Measurements from ENCODE around the gene SHROOM2. TPM values are rescaled to one million over a fixed set of nuclear protein-coding genes. Genes with fewer than 3 reads are reported as not detected.

Gene SHROOM2
- total RNA-seq, 1 experiment from 2014 or later, result 13.9 TPM

DNA sequence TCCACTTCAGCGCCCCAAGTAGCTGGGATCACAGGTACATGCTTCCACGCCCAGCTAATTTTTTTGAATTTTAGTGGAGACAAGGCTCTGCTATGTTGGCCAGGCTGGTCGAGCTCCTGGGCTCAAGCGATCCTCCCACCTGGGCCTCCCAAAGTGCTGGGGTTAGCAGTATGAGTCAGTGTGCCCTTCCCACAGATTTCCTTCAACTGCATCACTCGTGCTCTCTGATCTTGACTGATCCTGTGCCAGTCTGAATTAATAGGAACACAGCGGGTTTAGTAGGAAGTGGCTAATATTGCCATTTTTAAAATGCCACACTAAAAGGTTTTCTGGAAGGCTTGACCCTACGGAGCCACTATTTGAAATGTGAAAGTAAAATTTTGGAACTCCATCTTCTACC lies 4.3 kb upstream of the SHROOM2 start:
- no peak overlapping the region for H2BK120ac ChIP-seq (ENCODE audit: low read depth, low read length, poor library complexity, severe bottlenecking)
- peaks cover 4% of the 10 kb centered on the region for H3K27me3 Mint-ChIP-seq (ENCODE audit: low read depth)
- H3K4me2 ChIP-seq (ENCODE audit: insufficient read depth, insufficient read length, low read length), result no peak overlapping the region
- H3K27me3 ChIP-seq (ENCODE audit: insufficient read depth, low read length), result no peaks in the 10 kb centered on the region; the same call in 1 of the 2 replicates
- peaks cover 0 to 4% of the 10 kb centered on the region in 2 experiments; a peak in 1 of 4 replicates for H3K4me1 Mint-ChIP-seq
- peaks cover 3% of the 10 kb centered on the region for H3K79me1 ChIP-seq (ENCODE audit: insufficient read depth, low read depth, low read length, poor library complexity, severe bottlenecking)
- H3K18ac ChIP-seq (ENCODE audit: insufficient read length, low read depth, low read length), result no peak overlapping the region
- no peak overlapping the region for H3K23ac ChIP-seq (ENCODE audit: insufficient read length, low read depth, low read length)
- H2AK5ac ChIP-seq (ENCODE audit: insufficient read length, low read length), result no peak overlapping the region
- H3K4ac ChIP-seq (ENCODE audit: low read depth, low read length), result no peak overlapping the region
- TF ChIP-seq CTCF (conservative IDR thresholded peaks at IDR 0.05), result no peak
- H3K9me3 ChIP-seq (ENCODE audit: control insufficient read depth, low read depth, low read length), result no peaks in the 10 kb centered on the region
- no peak overlapping the region for H3T11ph ChIP-seq (ENCODE audit: low read length)
- no peak overlapping the region for H3K4me3 Mint-ChIP-seq
- no peak overlapping the region for H2BK5ac ChIP-seq (ENCODE audit: insufficient read length, low read length)
- no peak for DNase-seq
- H3K56ac ChIP-seq (ENCODE audit: insufficient read length, low read depth, low read length), result no peak overlapping the region
- H2BK12ac ChIP-seq (ENCODE audit: insufficient read length, low read depth, low read length), result no peak overlapping the region
- no peak overlapping the region for H2AFZ ChIP-seq (ENCODE audit: low read length)
- no peak overlapping the region for H4K8ac ChIP-seq (replicated peaks; ENCODE audit: insufficient read length, low read depth, low read length)
- no peak overlapping the region for H3K9ac ChIP-seq (ENCODE audit: extremely low read depth, insufficient read length, low read length)
- no peak overlapping the region for H4K5ac ChIP-seq (ENCODE audit: insufficient read length, low read depth, low read length)
- peaks cover 3% of the 10 kb centered on the region for H4K20me1 ChIP-seq (ENCODE audit: control insufficient read depth, insufficient read depth, insufficient read length)
- H2BK20ac ChIP-seq (ENCODE audit: low read depth, low read length, poor library complexity, severe bottlenecking), result no peak overlapping the region
- H3K14ac ChIP-seq (ENCODE audit: insufficient read depth, low read length), result no peak overlapping the region
- peaks cover 19 to 36% (median 26%) of the 10 kb centered on the region in 3 experiments for H3K36me3 Mint-ChIP-seq (ENCODE audit: insufficient read depth in 1 of 3, low read depth in 3 of 3)
- peaks cover 10% of the 10 kb centered on the region; the same call in 1 of the 2 replicates for H3K79me2 ChIP-seq (ENCODE audit: insufficient read depth, low read length)
- no peak overlapping the region for H4K91ac ChIP-seq (ENCODE audit: insufficient read length, low read depth, low read length)
- H3K23me2 ChIP-seq (ENCODE audit: insufficient read length, low read depth, low read length, poor library complexity, severe bottlenecking), result peaks cover 5% of the 10 kb centered on the region
- WGBS (ENCODE audit: extremely low coverage, insufficient read length, low lambda C conversion rate), result no CpG with 5 or more reads among the region's 7 CpGs
- no peak overlapping the region for H3K27ac ChIP-seq (ENCODE audit: insufficient read length, low read depth, low read length)
- H3K27ac Mint-ChIP-seq, result no peak overlapping the region
- H3K9me3 Mint-ChIP-seq, result peaks cover 30 to 53% of the 10 kb centered on the region in 2 experiments
- no peak overlapping the region for H2BK15ac ChIP-seq (ENCODE audit: low read depth, low read length)
- H3K4me1 ChIP-seq (ENCODE audit: insufficient read depth, low read length), result peaks cover 6% of the 10 kb centered on the region
